ENCODE measurements around the gene DGLUCY.
"Not testable (repeated sequence)": the region's sequence is repeated elsewhere in the genome, so short reads cannot be mapped to it uniquely, and the experiment has no call there.

DGLUCY gene

GRCh38 chr14:91108941-91109611, 4.8 kb upstream of the DGLUCY start:
- DNase-seq (ENCODE audit: low read depth) = peak; percentile 4

DNA sequence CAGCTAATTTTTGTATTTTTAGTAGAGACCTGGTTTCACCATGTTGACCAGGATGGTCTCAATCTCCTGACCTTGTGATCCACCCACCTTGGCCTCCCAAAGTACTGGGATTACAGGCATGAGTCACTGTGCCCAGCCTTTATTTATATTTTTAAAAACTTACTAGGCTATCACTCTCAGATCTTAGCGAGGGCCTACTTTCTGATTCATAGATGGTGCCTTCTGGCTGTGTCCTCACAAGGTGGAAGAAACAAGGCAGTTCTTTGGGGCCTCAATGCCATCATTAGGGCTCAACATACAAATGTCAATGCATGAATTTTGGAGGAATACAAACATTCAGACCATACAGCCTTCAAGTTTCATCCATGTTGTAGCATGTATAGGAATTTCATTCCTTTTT, 2.4 kb upstream of the DGLUCY start:
- DNase-seq (ENCODE audit: low read depth) = no peak

GRCh38 chr14:91112194-91112593, 1.7 kb upstream of the DGLUCY start:
- no peak for DNase-seq (ENCODE audit: low read depth)

DNA sequence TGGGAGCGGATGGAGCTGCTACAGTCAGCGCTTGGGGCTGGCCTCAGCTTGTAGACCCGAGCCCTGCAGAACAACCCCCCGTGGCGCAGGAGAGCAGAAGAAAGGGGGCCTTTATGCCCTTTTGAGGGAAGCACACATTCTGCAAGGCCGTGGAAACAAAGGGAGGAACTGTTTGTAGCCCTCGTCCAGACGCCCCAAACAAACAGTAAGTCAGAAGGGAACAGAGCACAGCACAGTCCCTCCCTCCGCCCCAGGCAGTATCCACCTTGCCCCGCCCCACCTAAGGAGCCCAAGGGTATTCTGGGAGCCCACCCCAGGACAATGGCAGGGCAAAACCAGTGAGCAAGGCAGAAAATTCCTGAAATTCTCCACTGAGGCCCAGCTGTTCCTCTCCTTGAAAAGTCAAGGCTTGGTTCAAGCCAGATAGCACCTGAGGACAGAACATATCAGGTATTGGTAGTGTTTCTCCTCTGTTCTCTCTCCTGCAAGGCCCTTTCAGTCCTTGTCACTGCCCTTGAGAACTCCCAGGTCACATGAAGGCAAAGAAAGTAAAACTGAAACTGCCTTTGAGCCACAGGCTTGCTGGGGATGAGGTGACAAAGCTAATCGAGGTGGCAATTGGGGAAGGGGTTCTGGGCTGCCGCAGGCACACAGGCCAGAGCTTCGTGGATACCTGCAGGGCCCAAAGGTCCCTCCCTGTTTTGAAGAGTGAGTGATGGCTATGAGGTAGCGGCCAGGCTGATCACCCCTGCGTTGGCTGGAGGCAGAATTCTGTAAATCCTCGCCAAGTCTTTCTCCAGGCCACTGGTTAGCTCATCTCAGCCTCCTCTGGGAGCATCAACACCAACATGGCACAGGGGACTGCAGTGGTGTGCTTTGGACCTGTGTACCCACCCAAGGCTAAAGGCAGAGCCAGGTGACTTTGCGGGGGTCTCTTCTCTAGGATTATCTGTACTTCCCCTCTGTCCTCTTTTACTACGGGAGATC, 499 bp downstream of the DGLUCY start:
- DNase-seq (ENCODE audit: low read depth) = peak; percentile 44

DNA sequence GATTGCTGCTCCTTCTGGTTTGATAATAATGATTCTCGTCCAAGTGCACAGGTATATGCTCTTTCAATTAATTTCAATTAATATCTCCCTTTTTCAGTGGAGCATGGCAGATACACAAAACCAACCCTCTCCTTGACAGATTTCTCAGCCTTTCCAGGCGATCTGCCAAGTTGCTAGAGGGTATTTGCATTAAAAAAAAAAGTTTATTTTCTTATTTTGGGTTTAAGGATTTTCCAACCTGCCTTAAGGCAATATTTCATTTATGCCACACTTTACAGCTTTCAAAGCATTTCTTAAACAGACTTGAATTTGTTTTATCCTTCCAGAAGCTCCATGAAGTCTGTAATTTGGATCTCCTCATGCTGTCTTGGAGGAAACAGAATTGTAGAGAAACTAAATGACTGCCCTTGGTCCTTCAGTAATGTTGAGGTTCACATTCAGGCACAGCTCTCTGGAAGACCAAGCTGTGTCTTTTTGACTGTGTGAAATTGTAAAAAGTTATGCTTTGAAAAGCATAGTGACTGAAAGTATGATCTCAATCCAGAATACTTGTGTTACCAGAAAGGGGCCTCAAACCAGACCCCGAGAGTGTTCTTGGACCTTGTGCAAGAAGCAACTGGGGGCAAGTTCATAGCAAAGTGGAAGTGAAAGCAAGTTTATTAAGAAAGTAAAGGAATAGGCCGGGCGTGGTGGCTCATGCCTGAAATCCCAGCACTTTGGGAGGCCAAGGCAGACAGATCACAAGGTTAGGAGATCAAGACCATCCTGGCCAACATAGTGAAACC, 2.3 kb downstream of the DGLUCY start:
- no peak for DNase-seq (ENCODE audit: low read depth)

- DNase-seq (ENCODE audit: low read depth) = no peak
These were observed 3.2 kb downstream of the DGLUCY start for GRCh38 chr14:91116913-91117588.

- DNase-seq (ENCODE audit: low read depth) = no peak
These were observed 4.1 kb downstream of the DGLUCY start for GRCh38 chr14:91117960-91118359.

GRCh38 chr14:91118511-91119068, 4.7 kb downstream of the DGLUCY start:
- no peak for DNase-seq (ENCODE audit: low read depth)

- no peak for DNase-seq (ENCODE audit: low read depth)
These were observed 5.9 kb downstream of the DGLUCY start for GRCh38 chr14:91119556-91120311.

GRCh38 chr14:91123201-91123600, 9.3 kb downstream of the DGLUCY start:
- no peak for DNase-seq (ENCODE audit: low read depth)

- DNase-seq (ENCODE audit: low read depth) = not testable (repeated sequence)
These were observed 10.8 kb downstream of the DGLUCY start for GRCh38 chr14:91124406-91125270.

- DNase-seq (ENCODE audit: low read depth) = no peak
These were observed 11.4 kb downstream of the DGLUCY start for GRCh38 chr14:91125271-91125660.

- no peak for DNase-seq (ENCODE audit: low read depth)
These were observed 11.9 kb downstream of the DGLUCY start for GRCh38 chr14:91125801-91126200.

GRCh38 chr14:91126761-91127160, 12.9 kb downstream of the DGLUCY start:
- DNase-seq (ENCODE audit: low read depth) = no peak

GRCh38 chr14:91127401-91127801, 13.5 kb downstream of the DGLUCY start:
- DNase-seq (ENCODE audit: low read depth) = no peak

DNA sequence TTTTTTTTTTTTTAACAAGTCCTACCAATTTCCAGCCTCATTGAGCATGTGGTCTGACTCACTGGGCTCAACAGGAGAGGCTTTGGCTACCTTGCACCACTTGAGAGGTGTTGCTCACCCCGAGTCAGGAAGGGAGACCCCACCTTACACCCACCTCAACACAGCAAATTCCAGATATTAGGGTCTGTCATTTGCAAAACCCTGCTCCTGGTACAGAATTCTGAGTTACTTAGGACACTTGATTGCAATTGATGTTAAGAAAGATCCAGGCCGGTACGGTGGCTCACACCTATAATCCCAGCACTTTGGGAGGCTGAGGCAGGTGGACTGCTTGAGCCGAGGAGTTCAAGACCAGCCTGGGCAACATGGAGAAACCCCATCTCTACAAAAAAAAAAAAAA, 14.1 kb downstream of the DGLUCY start:
- no peak for DNase-seq (ENCODE audit: low read depth)

DNA sequence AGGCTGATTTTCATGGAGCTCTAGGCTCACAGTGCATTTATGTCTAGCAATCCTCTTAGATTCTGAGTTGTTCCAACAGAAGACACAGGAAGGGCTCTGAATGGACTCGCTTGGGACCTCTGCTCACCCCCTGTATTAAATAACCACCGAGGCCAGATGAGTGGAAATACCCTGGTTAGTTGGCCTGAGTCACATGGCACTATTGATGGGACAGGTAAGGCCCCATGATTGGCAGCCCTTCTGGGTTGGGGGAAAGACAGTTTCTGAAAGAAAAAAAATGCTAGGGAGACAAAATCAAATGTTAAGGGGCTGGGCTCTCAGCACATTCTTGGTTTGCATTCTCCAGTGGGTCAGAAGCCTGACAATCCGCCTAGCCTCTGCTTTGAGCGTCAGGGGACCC, 14.8 kb downstream of the DGLUCY start:
- no peak for DNase-seq (ENCODE audit: low read depth)

DNA sequence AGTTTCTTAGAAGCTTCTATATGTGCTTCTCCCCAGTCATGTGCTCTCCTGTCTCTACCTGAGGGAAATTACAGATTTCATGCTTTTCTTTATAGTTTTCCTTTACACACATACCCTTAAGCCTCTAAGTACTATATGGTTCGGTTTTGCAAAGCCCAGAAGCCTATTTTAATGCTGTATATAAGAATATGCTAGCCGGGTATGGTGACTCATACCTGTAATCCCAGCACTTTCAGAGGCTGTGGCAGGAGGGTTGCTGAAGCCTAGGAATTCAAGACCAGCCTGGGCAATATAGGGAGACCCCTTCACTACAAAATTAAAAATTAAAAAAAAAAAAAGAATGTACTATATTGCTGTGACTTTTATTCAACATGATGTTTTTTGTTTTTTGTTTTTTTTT, 15.4 kb downstream of the DGLUCY start:
- no peak for DNase-seq (ENCODE audit: low read depth)

DNA sequence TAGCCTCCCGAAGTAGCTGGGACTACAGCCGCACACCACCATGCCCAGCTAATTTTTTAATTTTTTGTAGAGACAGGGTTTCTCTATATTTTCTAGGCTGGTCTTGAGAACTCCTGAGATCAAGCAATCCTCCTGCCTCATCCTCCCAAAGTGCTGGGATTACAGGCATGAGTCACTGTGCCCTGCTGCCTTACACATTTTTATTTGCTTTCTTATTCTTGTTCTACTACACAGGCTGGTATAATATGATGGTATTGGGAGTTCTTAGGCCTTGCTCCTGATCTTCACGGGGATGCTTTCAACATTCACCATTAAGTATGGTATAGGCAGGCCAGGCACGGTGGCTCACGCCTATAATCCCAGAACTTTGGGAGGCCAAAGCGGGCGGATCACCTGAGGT, 21.2 kb downstream of the DGLUCY start:
- DNase-seq (ENCODE audit: low read depth) = no peak
